ENCODE measurements around the gene DENND1B.

GRCh38 chr1:197577580-197577979 is 197.7 kb downstream of the DENND1B start:
- TF ChIP-seq, protein P1, sequence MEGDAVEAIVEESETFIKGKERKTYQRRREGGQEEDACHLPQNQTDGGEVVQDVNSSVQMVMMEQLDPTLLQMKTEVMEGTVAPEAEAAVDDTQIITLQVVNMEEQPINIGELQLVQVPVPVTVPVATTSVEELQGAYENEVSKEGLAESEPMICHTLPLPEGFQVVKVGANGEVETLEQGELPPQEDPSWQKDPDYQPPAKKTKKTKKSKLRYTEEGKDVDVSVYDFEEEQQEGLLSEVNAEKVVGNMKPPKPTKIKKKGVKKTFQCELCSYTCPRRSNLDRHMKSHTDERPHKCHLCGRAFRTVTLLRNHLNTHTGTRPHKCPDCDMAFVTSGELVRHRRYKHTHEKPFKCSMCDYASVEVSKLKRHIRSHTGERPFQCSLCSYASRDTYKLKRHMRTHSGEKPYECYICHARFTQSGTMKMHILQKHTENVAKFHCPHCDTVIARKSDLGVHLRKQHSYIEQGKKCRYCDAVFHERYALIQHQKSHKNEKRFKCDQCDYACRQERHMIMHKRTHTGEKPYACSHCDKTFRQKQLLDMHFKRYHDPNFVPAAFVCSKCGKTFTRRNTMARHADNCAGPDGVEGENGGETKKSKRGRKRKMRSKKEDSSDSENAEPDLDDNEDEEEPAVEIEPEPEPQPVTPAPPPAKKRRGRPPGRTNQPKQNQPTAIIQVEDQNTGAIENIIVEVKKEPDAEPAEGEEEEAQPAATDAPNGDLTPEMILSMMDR (IDR thresholded peaks at IDR 0.05 in 2 of 3, conservative IDR thresholded peaks at IDR 0.05 in 1 of 3; ENCODE audit: borderline replicate concordance in 1 of 3, insufficient read depth in 1 of 3, low read depth in 2 of 3, low read length in 2 of 3) = no peak
- no peak for TF ChIP-seq SIN3A (IDR thresholded peaks at IDR 0.05; ENCODE audit: low read depth)
- TF ChIP-seq EZH2phosphoT487 (IDR thresholded peaks at IDR 0.05; ENCODE audit: borderline replicate concordance) = no peak
- no peak for TF ChIP-seq POLR2AphosphoS5 (IDR thresholded peaks at IDR 0.05; ENCODE audit: low read depth, low read length)
- TF ChIP-seq POLR2A (IDR thresholded peaks at IDR 0.05; ENCODE audit: borderline replicate concordance, extremely low read depth, insufficient read depth, insufficient read length) = no peak
- no peak for TF ChIP-seq ZFX (IDR thresholded peaks at IDR 0.05)
- no peak for TF ChIP-seq EGR1 (IDR thresholded peaks at IDR 0.05; ENCODE audit: low read depth)
- no peak for TF ChIP-seq EZH2 (IDR thresholded peaks at IDR 0.05)
- no peak for TF ChIP-seq JUND (IDR thresholded peaks at IDR 0.05)
- TF ChIP-seq RAD21 (IDR thresholded peaks at IDR 0.05; ENCODE audit: low read depth) = no peak

All from HCT116 (cell line).